Endothelial cell of umbilical vein (primary cell): ENCODE results near the gene CNTNAP2. TPM values are rescaled to one million over a fixed set of nuclear protein-coding genes. Genes with fewer than 3 reads are reported as not detected.

Experiments used
- BruUV-seq: library from RNA; stranded (reverse); fragments of 400-500 nt; replicated peaks from 2 replicates; lab custom pipeline; 2021; lab: Mats Ljungman, UMichigan
- CTCF ChIA-PET: fragments of 300-600, 350-600 bp; sonication (Branson Sonifier 250); formaldehyde crosslinking; loops from one replicate; lab custom pipeline; 2021; ENCODE audit warnings: antibody characterized with exemption, inconsistent platforms; lab: Charles Lee
- POLR2A ChIA-PET: fragments of 300-600, 350-600 bp; sonication (Branson Sonifier 250); formaldehyde crosslinking; loops from one replicate; lab custom pipeline; 2021; ENCODE audit warnings: antibody characterized with exemption, inconsistent platforms; lab: Charles Lee
- DNase-seq: peaks from one replicate; pipeline ENCODE4 v3.0.0-alpha.2; 2011; ENCODE audit warnings: low read depth, low spot score
- FAIRE-seq: peaks from 2 replicates; lab custom pipeline; 2011; peaks lifted over from hg19 to GRCh38; lab: Jason Lieb, UNC
- H2AFZ ChIP-seq: 2 replicates; pipeline ENCODE4 v1.6.0; 2012; ENCODE audit warnings: low read depth, low read length, control low read depth, inconsistent platforms
- H3K27ac ChIP-seq: 2 replicates; pipeline ENCODE4 v1.5.1; 2011; ENCODE audit warnings: low read depth, mild to moderate bottlenecking, control low read depth, low read length, moderate library complexity; ENCODE audit not compliant: insufficient read depth
- H3K27me3 ChIP-seq, 2 experiments: 2 replicates each; pipeline versions ENCODE4 v1.6.0 to v1.6.1; 2011; ENCODE audit warnings: low read length in 2 of 2, mixed read lengths in 1 of 2; ENCODE audit not compliant: control insufficient read depth in 2 of 2, insufficient read depth in 2 of 2
- H3K36me3 ChIP-seq, 2 experiments: 2 replicates in 1 of 2; 3 replicates in 1 of 2; pipeline ENCODE4 v1.5.1; 2011; ENCODE audit warnings: low read length in 2 of 2, mild to moderate bottlenecking in 1 of 2, moderate library complexity in 1 of 2; ENCODE audit not compliant: control insufficient read depth in 2 of 2, insufficient read depth in 2 of 2; ENCODE audit errors: extremely low read depth in 1 of 2
- H3K4me1 ChIP-seq: 3 replicates; pipeline ENCODE4 v1.5.1; 2011; ENCODE audit warnings: mild to moderate bottlenecking, low read length; ENCODE audit not compliant: control insufficient read depth, insufficient read depth; ENCODE audit errors: extremely low read depth
- H3K4me2 ChIP-seq: 2 replicates; pipeline ENCODE4 v1.6.1; 2011; ENCODE audit warnings: low read length, control low read depth, mixed read lengths; ENCODE audit not compliant: insufficient read depth
- H3K4me3 ChIP-seq, 3 experiments: fragments of 200-600 bp in 1 of 3; sonication (generic), shearing (Covaris generic) in 1 of 3; replicated peaks in 1 of 3; 2 replicates each; pipeline ENCODE4 v1.5.1; 2011 to 2016; ENCODE audit warnings: control low read depth in 3 of 3, low read length in 3 of 3, mild to moderate bottlenecking in 2 of 3, inconsistent platforms in 1 of 3, low read depth in 1 of 3, moderate library complexity in 1 of 3; ENCODE audit not compliant: insufficient read depth in 1 of 3
- H3K79me2 ChIP-seq: 2 replicates; pipeline ENCODE4 v1.6.0; 2012; ENCODE audit warnings: low read length, inconsistent platforms; ENCODE audit not compliant: control insufficient read depth, insufficient read depth
- H3K9ac ChIP-seq: replicated peaks from 2 replicates; pipeline ENCODE3; 2011; ENCODE audit warnings: low read length, control low read depth; ENCODE audit not compliant: insufficient read depth; ENCODE audit errors: extremely low read depth
- H3K9me1 ChIP-seq: replicated peaks from 3 replicates; pipeline ENCODE4 v1.6.0; 2011; ENCODE audit warnings: mild to moderate bottlenecking, low read length; ENCODE audit not compliant: control insufficient read depth, insufficient read depth; ENCODE audit errors: extremely low read depth
- H3K9me3 ChIP-seq: replicated peaks from 2 replicates; pipeline ENCODE4 v1.5.1; 2012; ENCODE audit warnings: low read length, inconsistent platforms; ENCODE audit not compliant: control insufficient read depth, insufficient read depth
- H4K20me1 ChIP-seq: replicated peaks from 2 replicates; pipeline ENCODE3; 2011; ENCODE audit warnings: mild to moderate bottlenecking, low read length; ENCODE audit not compliant: control insufficient read depth, insufficient read depth; ENCODE audit errors: extremely low read depth
- CTCF ChIP-seq, 2 donors: IDR thresholded peaks; 1 replicate in 1 of 2; 2 replicates in 1 of 2; pipeline ENCODE4 v1.5.1; 2011; ENCODE audit warnings: low read length in 2 of 2, mild to moderate bottlenecking in 2 of 2, moderate library complexity in 2 of 2, control low read depth in 1 of 2, inconsistent platforms in 1 of 2, low read depth in 1 of 2; ENCODE audit not compliant: insufficient read depth in 1 of 2; ENCODE audit errors: extremely low read depth in 1 of 2
- EZH2 ChIP-seq: IDR thresholded peaks from 2 replicates; pipeline ENCODE4 v1.6.1; 2012; ENCODE audit warnings: borderline replicate concordance, low read depth, mild to moderate bottlenecking, moderate library complexity, low read length, inconsistent platforms; ENCODE audit not compliant: severe bottlenecking
- FOS ChIP-seq: IDR thresholded peaks from 2 replicates; pipeline ENCODE4 v1.6.1; 2011; ENCODE audit warnings: mild to moderate bottlenecking, low read length, moderate library complexity, borderline replicate concordance; ENCODE audit not compliant: insufficient read depth
- GATA2 ChIP-seq: IDR thresholded peaks from 2 replicates; pipeline ENCODE4 v1.7.0; 2011; ENCODE audit warnings: low read depth, mild to moderate bottlenecking, moderate library complexity, mixed read lengths, low read length; ENCODE audit not compliant: insufficient read length, insufficient read depth
- JUN ChIP-seq: IDR thresholded peaks from 2 replicates; pipeline ENCODE4 v1.6.1; 2011; ENCODE audit warnings: borderline replicate concordance, low read depth; ENCODE audit not compliant: insufficient read length, insufficient read depth
- MYC ChIP-seq: IDR thresholded peaks from one replicate; pipeline ENCODE4 v1.6.1; 2011; ENCODE audit warnings: mild to moderate bottlenecking, low read depth, low read length
- POLR2A ChIP-seq: IDR thresholded peaks from 2 replicates; pipeline ENCODE4 v1.6.1; 2012; ENCODE audit warnings: low read depth, mild to moderate bottlenecking, control low read depth, low read length
- POLR2AphosphoS5 ChIP-seq: IDR thresholded peaks from 2 replicates; pipeline ENCODE4 v1.6.1; 2012; ENCODE audit warnings: low read depth, mild to moderate bottlenecking, control low read depth, low read length, moderate library complexity; ENCODE audit not compliant: insufficient read depth
- dilution Hi-C: fragments of 300-500 bp; cut with MboI; formaldehyde crosslinking; loops from one replicate; pipeline ENCODE4 v1.15.0; 2019; ENCODE audit warnings: low sequenced_read_pairs; ENCODE audit not compliant: extremely low pct_ligation_motif_present
- intact Hi-C: fragments of 100-400 bp; cut with micrococcal nuclease; formaldehyde crosslinking; loops from one replicate; pipeline ENCODE4 v1.10.0; 2022
- polyA plus RNA-seq, 4 experiments: library from polyadenylated mRNA; depleted of rRNA in 3 of 4; stranded (reverse) in 3 of 4; unstranded in 1 of 4; fragments of >200 nt; gene quantifications; 2 replicates each; pipeline versions ENCODE4 v1.2.1 to v1.2.3, GENCODE V29; 2011 to 2012; ENCODE audit warnings: missing spikeins in 1 of 4
- total RNA-seq: library from RNA; stranded (reverse); gene quantifications from 2 replicates; pipeline ENCODE4 v1.2.3, GENCODE V29; 2021
- TF ChIP-seq, protein P1 (sequence below): IDR thresholded peaks from 2 replicates; pipeline ENCODE4 v1.6.1; 2011; ENCODE audit not compliant: insufficient read depth, insufficient read length

The CNTNAP2 gene
- total and polyA plus RNA-seq, 2 donors (not counting 3 experiments of a cell fraction or from before 2014, with no cell fraction given) = not detected

- Histone ChIP-seq H3K9me1 (no peaks in the 10 kb centered on the region), H4K20me1 (no peaks in the 10 kb centered on the region), H3K4me2 (no peak overlapping the region), H3K79me2 (no peaks in the 10 kb centered on the region), H3K36me3 (no peaks in the 10 kb centered on the region), H3K27ac (no peak overlapping the region), H2AFZ (no peak overlapping the region), H3K9me3 (peaks cover 2% of the 10 kb centered on the region), H3K4me1 (no peaks in the 10 kb centered on the region), H3K27me3 (no peaks in the 10 kb centered on the region), H3K9ac (no peak overlapping the region), H3K4me3 (no peak overlapping the region)
- BruUV-seq = no TSS peak
- FAIRE-seq = no peak
- dilution Hi-C loops = no loop called here
- DNase-seq = no peak
- TF ChIP-seq GATA2 = no peak
- TF ChIP-seq, protein P1, sequence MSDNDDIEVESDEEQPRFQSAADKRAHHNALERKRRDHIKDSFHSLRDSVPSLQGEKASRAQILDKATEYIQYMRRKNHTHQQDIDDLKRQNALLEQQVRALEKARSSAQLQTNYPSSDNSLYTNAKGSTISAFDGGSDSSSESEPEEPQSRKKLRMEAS = no peak
- no peak for TF ChIP-seq MYC
- no peak for TF ChIP-seq EZH2
- no peak for TF ChIP-seq JUN
- no peak for TF ChIP-seq POLR2A
- TF ChIP-seq CTCF (IDR thresholded peaks at IDR 0.05; ENCODE audit: extremely low read depth in 1 of 2, insufficient read depth in 1 of 2, low read depth in 1 of 2, low read length in 2 of 2) = no peak
- no peak for TF ChIP-seq POLR2AphosphoS5
- TF ChIP-seq FOS = no peak
- CTCF ChIA-PET = no interaction called here
- POLR2A ChIA-PET = no interaction called here
- intact Hi-C loops = no loop called here
Measured at GRCh38 chr7:146131701-146132100, 15.1 kb downstream of the CNTNAP2 start.
